ENCODE data around the gene MYO7A.

The MYO7A gene

GRCh38 chr11:77131560-77131959, 3.5 kb downstream of the MYO7A start:
- Histone ChIP-seq H3K23ac (ENCODE audit: low read depth, low read length, poor library complexity) (no peak overlapping the region), H3K36me3 (replicated peaks in 1 of 2; ENCODE audit: control insufficient read depth in 2 of 2, insufficient read depth in 2 of 2, low read length in 2 of 2) (no peaks in the 10 kb centered on the region), H3K4me1 (ENCODE audit: control insufficient read depth in 2 of 2, insufficient read depth in 1 of 2, low read depth in 1 of 2, low read length in 2 of 2) (peaks cover 11 to 12% of the 10 kb centered on the region in 2 donors), H2BK12ac (ENCODE audit: low read length) (no peak overlapping the region), H3K27me3 (ENCODE audit: control insufficient read depth in 3 of 3, insufficient read depth in 3 of 3, low read depth in 1 of 3, low read length in 3 of 3) (peaks cover 0 to 1% (median 0%) of the 10 kb centered on the region in 3 experiments), H2AFZ (ENCODE audit: low read length) (peak overlapping the region; percentile 47), H2BK5ac (ENCODE audit: low read length) (no peak overlapping the region), H2AK5ac (ENCODE audit: low read depth, low read length) (peak overlapping the region; percentile 57), H3K27ac (replicated peaks; ENCODE audit: low read length) (no peak overlapping the region), H2BK15ac (ENCODE audit: low read length) (no peak overlapping the region), H4K91ac (ENCODE audit: low read depth, low read length, poor library complexity) (no peak overlapping the region), H2BK120ac (ENCODE audit: low read depth, low read length) (no peak overlapping the region), H3K9ac (ENCODE audit: low read depth, low read length, poor library complexity) (no peak overlapping the region), H3K18ac (ENCODE audit: low read length) (no peak overlapping the region), H3K4ac (ENCODE audit: low read length) (no peak overlapping the region), H3K14ac (ENCODE audit: low read length) (no peak overlapping the region), H3K4me2 (ENCODE audit: insufficient read depth, low read length, poor library complexity, severe bottlenecking) (no peak overlapping the region), H3K4me3 (ENCODE audit: low read length in 2 of 2) (no peak overlapping the region), H4K8ac (ENCODE audit: low read depth, low read length) (no peak overlapping the region), H3K79me1 (ENCODE audit: low read depth, low read length) (no peaks in the 10 kb centered on the region), H3K9me3 (replicated peaks in 1 of 2; ENCODE audit: control insufficient read depth in 2 of 2, insufficient read depth in 1 of 2, low read depth in 1 of 2, low read length in 2 of 2) (no peaks in the 10 kb centered on the region)
- WGBS, 2 donors (ENCODE audit: extremely low coverage in 2 of 2, insufficient read length in 2 of 2, insufficient replicate concordance in 1 of 2), result no CpG with 5 or more reads among the region's 6 CpGs
- no peak for DNase-seq (ENCODE audit: low spot score)

- no peaks in the 10 kb centered on the region for H3K9me3 ChIP-seq (replicated peaks in 1 of 2; ENCODE audit: control insufficient read depth in 2 of 2, insufficient read depth in 1 of 2, low read depth in 1 of 2, low read length in 2 of 2)
- no peak overlapping the region for H4K91ac ChIP-seq (ENCODE audit: low read depth, low read length, poor library complexity)
- peaks cover 0 to 4% of the 10 kb centered on the region in 2 donors for H3K4me1 ChIP-seq (ENCODE audit: control insufficient read depth in 2 of 2, insufficient read depth in 1 of 2, low read depth in 1 of 2, low read length in 2 of 2)
- H2BK120ac ChIP-seq (ENCODE audit: low read depth, low read length), result no peak overlapping the region
- no peak overlapping the region for H4K8ac ChIP-seq (ENCODE audit: low read depth, low read length)
- WGBS, 2 donors (ENCODE audit: extremely low coverage in 2 of 2, insufficient read length in 2 of 2, insufficient replicate concordance in 1 of 2), result no CpG with 5 or more reads among the region's 2 CpGs
- H3K4me3 ChIP-seq (ENCODE audit: low read length in 2 of 2), result no peak overlapping the region
- no peak overlapping the region for H3K4ac ChIP-seq (ENCODE audit: low read length)
- no peak overlapping the region for H3K27ac ChIP-seq (replicated peaks; ENCODE audit: low read length)
- H3K14ac ChIP-seq (ENCODE audit: low read length), result no peak overlapping the region
- H2BK5ac ChIP-seq (ENCODE audit: low read length), result no peak overlapping the region
- no peak overlapping the region for H3K23ac ChIP-seq (ENCODE audit: low read depth, low read length, poor library complexity)
- no peak overlapping the region for H2AK5ac ChIP-seq (ENCODE audit: low read depth, low read length)
- H3K18ac ChIP-seq (ENCODE audit: low read length), result no peak overlapping the region
- H2AFZ ChIP-seq (ENCODE audit: low read length), result no peak overlapping the region
- no peaks in the 10 kb centered on the region for H3K79me1 ChIP-seq (ENCODE audit: low read depth, low read length)
- peaks cover 0 to 5% (median 0%) of the 10 kb centered on the region in 3 experiments for H3K27me3 ChIP-seq (ENCODE audit: control insufficient read depth in 3 of 3, insufficient read depth in 3 of 3, low read depth in 1 of 3, low read length in 3 of 3)
- DNase-seq (ENCODE audit: low spot score), result no peak
- H2BK15ac ChIP-seq (ENCODE audit: low read length), result no peak overlapping the region
- H3K4me2 ChIP-seq (ENCODE audit: insufficient read depth, low read length, poor library complexity, severe bottlenecking), result no peak overlapping the region
- no peak overlapping the region for H3K9ac ChIP-seq (ENCODE audit: low read depth, low read length, poor library complexity)
- H2BK12ac ChIP-seq (ENCODE audit: low read length), result no peak overlapping the region
- no peaks in the 10 kb centered on the region for H3K36me3 ChIP-seq (replicated peaks in 1 of 2; ENCODE audit: control insufficient read depth in 2 of 2, insufficient read depth in 2 of 2, low read length in 2 of 2)
Observed at GRCh38 chr11:77135069-77135468, 7.0 kb downstream of the MYO7A start.

- Histone ChIP-seq H3K9me3 (replicated peaks in 1 of 2; ENCODE audit: control insufficient read depth in 2 of 2, insufficient read depth in 1 of 2, low read depth in 1 of 2, low read length in 2 of 2) (no peaks in the 10 kb centered on the region), H4K8ac (ENCODE audit: low read depth, low read length) (no peak overlapping the region), H2BK120ac (ENCODE audit: low read depth, low read length) (no peak overlapping the region), H2BK5ac (ENCODE audit: low read length) (no peak overlapping the region), H3K4me3 (ENCODE audit: low read length in 2 of 2) (no peak overlapping the region), H3K4me2 (ENCODE audit: insufficient read depth, low read length, poor library complexity, severe bottlenecking) (no peak overlapping the region), H2AK5ac (ENCODE audit: low read depth, low read length) (no peak overlapping the region), H2AFZ (ENCODE audit: low read length) (no peak overlapping the region), H3K36me3 (replicated peaks in 1 of 2; ENCODE audit: control insufficient read depth in 2 of 2, insufficient read depth in 2 of 2, low read length in 2 of 2) (no peaks in the 10 kb centered on the region), H3K27me3 (ENCODE audit: control insufficient read depth in 3 of 3, insufficient read depth in 3 of 3, low read depth in 1 of 3, low read length in 3 of 3) (peaks cover 0 to 10% (median 0%) of the 10 kb centered on the region in 3 experiments), H3K23ac (ENCODE audit: low read depth, low read length, poor library complexity) (no peak overlapping the region), H4K91ac (ENCODE audit: low read depth, low read length, poor library complexity) (no peak overlapping the region), H3K18ac (ENCODE audit: low read length) (no peak overlapping the region), H3K4ac (ENCODE audit: low read length) (no peak overlapping the region), H2BK12ac (ENCODE audit: low read length) (no peak overlapping the region), H3K79me1 (ENCODE audit: low read depth, low read length) (no peaks in the 10 kb centered on the region), H3K14ac (ENCODE audit: low read length) (no peak overlapping the region), H2BK15ac (ENCODE audit: low read length) (no peak overlapping the region), H3K27ac (replicated peaks; ENCODE audit: low read length) (no peak overlapping the region), H3K4me1 (ENCODE audit: control insufficient read depth in 2 of 2, insufficient read depth in 1 of 2, low read depth in 1 of 2, low read length in 2 of 2) (peaks cover 3% of the 10 kb centered on the region in 2 donors), H3K9ac (ENCODE audit: low read depth, low read length, poor library complexity) (no peak overlapping the region)
- no CpG with 5 or more reads among the region's 8 CpGs for WGBS, 2 donors (ENCODE audit: extremely low coverage in 2 of 2, insufficient read length in 2 of 2, insufficient replicate concordance in 1 of 2)
- no peak for DNase-seq (ENCODE audit: low spot score)
Observed at GRCh38 chr11:77136074-77136473, 8.0 kb downstream of the MYO7A start.

- H2BK5ac ChIP-seq (ENCODE audit: low read length), result no peak overlapping the region
- WGBS, 2 donors (ENCODE audit: extremely low coverage in 2 of 2, insufficient read length in 2 of 2, insufficient replicate concordance in 1 of 2), result no CpG with 5 or more reads among the region's 12 CpGs
- H2BK120ac ChIP-seq (ENCODE audit: low read depth, low read length), result no peak overlapping the region
- H3K4me1 ChIP-seq (ENCODE audit: control insufficient read depth in 2 of 2, insufficient read depth in 1 of 2, low read depth in 1 of 2, low read length in 2 of 2), result peaks cover 0 to 3% of the 10 kb centered on the region in 2 donors
- no peak for DNase-seq (ENCODE audit: low spot score)
- no peak overlapping the region for H2BK12ac ChIP-seq (ENCODE audit: low read length)
- no peak overlapping the region for H3K4ac ChIP-seq (ENCODE audit: low read length)
- no peak overlapping the region for H3K14ac ChIP-seq (ENCODE audit: low read length)
- H3K18ac ChIP-seq (ENCODE audit: low read length), result no peak overlapping the region
- no peak overlapping the region for H3K4me3 ChIP-seq (ENCODE audit: low read length in 2 of 2)
- no peak overlapping the region for H3K9ac ChIP-seq (ENCODE audit: low read depth, low read length, poor library complexity)
- H3K36me3 ChIP-seq (replicated peaks in 1 of 2; ENCODE audit: control insufficient read depth in 2 of 2, insufficient read depth in 2 of 2, low read length in 2 of 2), result no peaks in the 10 kb centered on the region
- no peak overlapping the region for H2BK15ac ChIP-seq (ENCODE audit: low read length)
- H4K8ac ChIP-seq (ENCODE audit: low read depth, low read length), result no peak overlapping the region
- H3K27ac ChIP-seq (replicated peaks; ENCODE audit: low read length), result no peak overlapping the region
- H3K23ac ChIP-seq (ENCODE audit: low read depth, low read length, poor library complexity), result no peak overlapping the region
- no peak overlapping the region for H2AK5ac ChIP-seq (ENCODE audit: low read depth, low read length)
- H3K9me3 ChIP-seq (replicated peaks in 1 of 2; ENCODE audit: control insufficient read depth in 2 of 2, insufficient read depth in 1 of 2, low read depth in 1 of 2, low read length in 2 of 2), result no peaks in the 10 kb centered on the region
- no peak overlapping the region for H2AFZ ChIP-seq (ENCODE audit: low read length)
- H4K91ac ChIP-seq (ENCODE audit: low read depth, low read length, poor library complexity), result no peak overlapping the region
- no peaks in the 10 kb centered on the region for H3K79me1 ChIP-seq (ENCODE audit: low read depth, low read length)
- H3K27me3 ChIP-seq (ENCODE audit: control insufficient read depth in 3 of 3, insufficient read depth in 3 of 3, low read depth in 1 of 3, low read length in 3 of 3), result peaks cover 0 to 12% (median 0%) of the 10 kb centered on the region in 3 experiments
- no peak overlapping the region for H3K4me2 ChIP-seq (ENCODE audit: insufficient read depth, low read length, poor library complexity, severe bottlenecking)
Observed at GRCh38 chr11:77136784-77137420, 8.9 kb downstream of the MYO7A start.
